IPS DF 19.7 (cell line): ENCODE results near the gene SH3TC2.

Experiments
- DNase-seq: peaks from one replicate; pipeline ENCODE4 v3.0.0-alpha.2; 2013; ENCODE audit warnings: low read depth, low spot score

Gene SH3TC2

DNA sequence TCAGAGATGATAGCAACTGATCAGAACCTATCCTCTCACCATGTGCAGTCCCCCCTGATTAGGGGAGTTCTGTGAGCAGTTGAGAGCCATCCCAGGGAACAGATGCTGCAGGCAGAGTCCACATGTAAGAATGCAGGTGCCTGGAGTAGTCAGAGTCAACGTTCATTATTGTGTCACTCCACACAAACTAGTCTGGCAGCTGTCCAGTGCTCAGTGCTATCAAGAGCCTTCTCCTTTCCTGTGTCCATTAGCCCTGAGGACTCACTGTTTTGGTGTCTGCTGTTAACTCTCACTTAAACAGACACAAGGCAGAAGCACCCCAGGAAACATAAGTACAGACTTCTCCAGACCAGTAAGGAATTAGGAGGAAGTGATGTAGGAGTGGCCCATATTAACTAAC, 2.5 kb downstream of the SH3TC2 start:
- DNase-seq = no peak

DNA sequence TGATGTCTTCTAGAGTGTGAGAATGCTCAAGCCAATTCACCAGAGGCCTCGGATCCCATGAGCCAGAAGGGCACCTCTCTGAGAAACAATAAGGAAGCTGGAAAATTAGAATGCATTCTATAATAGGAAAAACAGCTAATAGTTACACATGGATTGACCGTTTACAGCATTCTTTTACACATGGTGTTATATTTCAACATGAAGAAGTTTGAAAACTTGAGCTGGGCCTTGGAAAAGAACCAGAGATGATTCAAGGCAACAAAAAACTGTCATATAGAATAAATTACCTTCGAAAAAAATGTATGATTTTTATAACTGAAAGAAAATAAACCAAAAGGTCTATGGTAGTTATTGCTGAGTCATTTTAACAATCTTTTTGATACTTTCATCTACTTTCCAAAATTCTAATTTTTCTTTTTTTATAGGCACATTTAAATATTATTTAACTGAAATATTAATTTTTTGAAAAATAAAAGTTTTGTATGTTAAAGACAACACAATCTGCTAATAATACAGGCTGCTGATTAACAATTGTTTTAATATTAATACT, 6.2 kb downstream of the SH3TC2 start:
- no peak for DNase-seq

GRCh38 chr5:149054416-149054815, 8.4 kb downstream of the SH3TC2 start:
- no peak for DNase-seq

DNA sequence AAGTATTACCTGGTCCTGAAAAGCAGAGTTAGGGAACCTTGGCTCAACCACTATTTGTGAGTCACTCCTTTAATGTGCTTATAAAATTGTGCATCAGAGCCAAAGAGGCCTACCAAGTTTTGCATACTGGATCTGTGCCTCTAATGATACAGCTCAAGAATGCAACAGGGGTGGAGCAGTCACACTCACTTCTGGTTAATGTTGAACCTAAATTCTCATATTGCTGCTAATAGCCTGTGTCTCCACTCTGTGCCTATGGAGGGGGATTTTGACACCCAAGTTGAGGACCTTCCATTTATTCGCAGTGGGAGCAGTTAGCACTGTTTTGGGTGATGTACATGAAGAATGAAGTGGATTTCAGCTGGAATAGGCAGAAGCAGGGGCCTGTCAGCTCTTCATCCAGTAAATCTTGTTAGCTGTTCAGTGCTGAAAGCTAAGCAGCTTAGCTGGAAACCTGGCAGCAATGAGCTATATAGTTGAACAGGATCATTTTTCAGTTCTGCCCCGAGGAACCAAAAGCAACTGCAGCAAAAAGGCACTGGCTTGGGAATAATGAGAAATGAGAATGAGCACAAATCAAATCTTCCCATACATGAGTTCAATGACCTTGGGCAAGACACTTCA, 9.7 kb downstream of the SH3TC2 start:
- no peak for DNase-seq

GRCh38 chr5:149049371-149049781, 13.5 kb downstream of the SH3TC2 start:
- DNase-seq = no peak

- no peak for DNase-seq
Measured at GRCh38 chr5:149048811-149049210, 14.1 kb downstream of the SH3TC2 start.

DNA sequence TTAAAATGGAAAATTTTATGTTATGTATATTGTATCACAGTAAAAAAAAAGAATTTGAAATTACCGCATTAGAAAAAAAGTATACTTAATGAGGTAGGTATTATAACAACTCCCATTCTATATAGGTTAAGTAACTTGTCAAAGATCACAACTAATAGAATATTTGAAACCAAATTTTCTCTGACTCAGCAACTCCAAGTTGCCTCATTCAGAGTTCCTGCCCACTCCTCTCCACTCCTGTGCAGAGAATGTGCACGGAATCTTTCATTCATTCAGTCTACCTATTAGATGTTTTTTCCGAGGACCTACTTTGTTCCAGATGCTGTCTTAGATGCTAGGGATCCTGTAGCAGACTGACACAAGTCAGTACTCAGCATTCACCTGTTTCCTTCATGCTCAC, 15.4 kb downstream of the SH3TC2 start:
- DNase-seq = no peak

- DNase-seq = no peak
Measured at GRCh38 chr5:149046196-149046829, 16.5 kb downstream of the SH3TC2 start.

- no peak for DNase-seq
Measured at GRCh38 chr5:149045089-149045460, 17.8 kb downstream of the SH3TC2 start.

DNA sequence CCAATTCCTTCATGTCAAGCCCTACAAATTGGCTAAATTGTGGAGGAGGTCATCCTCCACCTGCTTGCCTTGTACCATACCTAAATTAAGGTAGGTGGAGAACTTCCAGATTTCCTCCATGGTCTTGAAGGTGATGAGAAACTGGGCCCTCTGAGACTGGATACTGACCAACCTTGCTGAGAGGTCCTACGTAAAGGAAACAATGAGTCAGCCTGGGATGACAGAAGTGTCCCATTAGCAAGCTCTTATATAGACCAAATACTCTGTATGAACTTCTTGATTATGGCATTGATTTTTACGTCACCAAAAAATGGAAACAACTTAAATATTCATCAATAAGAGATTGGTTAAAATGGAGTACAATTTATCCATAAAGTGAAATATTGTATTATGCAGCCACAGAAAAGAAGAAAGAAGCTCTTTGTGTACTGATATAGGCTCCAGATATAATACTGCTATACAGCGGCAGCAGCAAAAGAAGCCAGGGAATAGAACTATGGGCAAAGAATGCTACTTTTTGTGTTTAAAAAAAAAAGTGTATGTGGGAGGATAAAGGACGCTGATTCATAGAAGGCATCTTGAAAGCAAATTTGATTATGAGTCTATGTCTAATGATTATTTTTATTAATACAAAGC, 18.3 kb downstream of the SH3TC2 start:
- DNase-seq = no peak

DNA sequence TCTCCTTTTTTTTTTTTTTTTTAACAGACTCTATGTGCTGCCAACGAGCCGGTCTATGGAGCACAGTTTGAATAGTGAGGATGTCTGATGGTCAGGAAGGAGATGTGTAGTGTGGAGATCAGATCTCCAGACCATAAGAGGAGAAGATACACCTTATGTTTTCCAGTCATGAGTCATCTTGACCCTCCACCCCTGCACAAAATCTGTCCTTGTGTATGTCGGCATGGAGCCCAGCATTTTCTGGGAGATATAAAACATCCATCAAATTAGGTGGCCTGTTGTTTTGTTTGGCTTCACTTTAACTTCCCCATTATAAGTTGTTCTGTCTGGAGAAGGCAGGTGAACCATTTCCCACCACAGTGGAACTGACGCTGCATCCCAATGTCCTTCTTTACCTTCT, 19.2 kb downstream of the SH3TC2 start:
- no peak for DNase-seq

DNA sequence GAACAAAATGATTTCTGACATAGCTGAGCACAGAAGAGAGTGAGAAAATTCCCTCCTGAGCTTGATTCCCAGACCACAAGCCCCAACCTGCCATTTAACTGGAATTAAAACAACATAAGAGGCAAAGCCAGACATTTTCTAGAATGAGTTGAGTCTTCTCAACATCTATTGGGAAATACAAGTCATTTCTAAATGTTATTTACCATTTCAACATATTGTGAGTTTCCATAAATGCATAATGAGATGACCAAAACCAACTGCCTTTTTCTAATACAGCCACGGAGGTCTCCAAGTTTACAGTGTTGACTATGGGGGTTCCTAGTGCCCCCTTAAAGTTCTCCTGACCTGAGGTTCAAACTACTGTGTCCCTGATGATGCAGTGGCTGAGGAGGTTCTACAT, 20.0 kb downstream of the SH3TC2 start:
- no peak for DNase-seq

GRCh38 chr5:149041242-149041641, 21.6 kb downstream of the SH3TC2 start:
- DNase-seq = no peak

DNA sequence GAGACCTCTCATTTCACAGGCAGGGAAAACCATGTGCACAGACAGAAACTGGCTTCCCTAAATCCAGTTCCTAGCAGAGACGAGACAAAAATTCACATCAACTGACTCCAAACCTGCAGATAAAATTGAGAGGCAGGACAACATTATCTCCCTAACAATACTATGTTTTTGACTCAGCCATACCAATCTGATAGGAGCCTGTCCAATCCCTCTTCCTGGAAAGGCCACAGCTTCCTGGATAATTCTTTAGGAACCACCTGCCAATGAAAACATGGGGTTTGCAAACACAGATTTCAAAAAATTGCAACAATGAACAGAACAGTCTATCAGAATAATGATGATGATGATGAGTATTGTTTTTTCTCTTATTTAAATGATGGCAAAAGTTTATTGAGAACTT, 22.4 kb downstream of the SH3TC2 start:
- no peak for DNase-seq

DNA sequence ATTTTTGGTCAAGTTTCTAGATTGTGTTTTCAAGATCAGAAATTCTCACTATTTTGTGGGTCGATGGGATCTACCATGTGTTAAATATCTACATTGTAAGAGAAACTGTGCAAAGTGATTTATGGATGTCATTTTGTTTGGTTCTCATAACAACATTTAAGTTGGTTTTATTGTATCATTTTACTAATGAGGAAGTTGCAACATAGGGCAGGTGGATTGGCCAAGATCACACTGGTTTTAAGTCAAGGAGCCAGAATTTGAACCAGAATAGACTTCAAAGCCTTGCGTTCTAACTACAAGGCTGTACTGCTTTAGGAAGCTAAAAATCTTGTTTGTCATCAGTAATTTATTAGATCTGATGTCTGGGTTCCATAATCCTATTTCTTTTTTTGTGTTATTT, 23.4 kb downstream of the SH3TC2 start:
- no peak for DNase-seq

DNA sequence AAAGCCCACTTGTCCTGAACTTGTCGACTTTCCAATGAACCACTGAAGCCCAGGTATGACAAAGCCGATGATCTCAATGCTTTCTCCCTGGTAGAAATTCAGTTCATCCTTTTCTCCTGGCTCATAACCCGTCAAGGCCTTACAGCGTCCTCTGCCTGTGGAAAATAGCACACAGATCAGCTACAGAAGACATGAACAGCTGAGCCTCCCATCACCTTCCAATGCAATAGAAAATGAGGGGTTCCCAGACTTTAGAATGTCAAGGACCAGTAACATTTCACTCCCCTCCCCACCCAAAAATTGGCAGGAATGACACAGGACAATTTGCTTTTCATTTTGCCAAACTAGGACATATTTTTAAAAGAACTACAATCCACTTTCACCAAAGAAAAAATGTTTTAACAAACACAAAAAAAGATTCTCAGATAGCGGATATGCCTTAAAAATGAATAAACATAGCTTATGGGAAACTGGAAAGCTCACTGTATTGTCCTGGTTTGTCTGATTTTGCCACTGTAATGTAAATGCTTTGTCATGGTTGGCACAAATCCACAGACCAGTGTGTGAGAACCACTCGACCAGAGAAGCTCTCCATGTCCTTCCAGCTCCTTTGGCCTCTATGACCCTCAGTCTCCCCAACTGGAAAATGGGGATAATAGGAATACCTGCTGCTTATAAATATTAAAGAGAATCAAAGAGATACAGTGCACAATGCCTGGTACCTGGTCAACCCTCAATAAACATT, 24.4 kb downstream of the SH3TC2 start:
- no peak for DNase-seq

DNA sequence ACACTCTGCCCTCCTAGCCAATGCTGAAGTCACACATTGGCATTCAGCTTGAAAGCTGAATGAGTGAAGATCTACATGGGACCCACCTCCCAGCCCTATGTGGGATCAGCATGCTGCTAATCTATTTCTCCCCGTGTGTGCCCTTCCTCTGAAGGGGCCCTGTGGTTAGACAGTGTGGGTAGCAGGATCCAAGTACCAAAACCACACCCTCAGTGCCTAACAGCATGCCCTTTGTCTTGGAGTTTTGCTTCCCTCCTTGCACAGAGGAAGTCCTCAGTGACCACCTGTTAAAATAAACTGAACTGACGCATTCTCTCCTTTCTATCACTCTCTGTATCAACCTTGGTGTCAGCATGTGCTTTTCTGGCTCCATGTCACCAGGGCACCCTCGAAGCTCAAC, 25.0 kb downstream of the SH3TC2 start:
- no peak for DNase-seq

DNA sequence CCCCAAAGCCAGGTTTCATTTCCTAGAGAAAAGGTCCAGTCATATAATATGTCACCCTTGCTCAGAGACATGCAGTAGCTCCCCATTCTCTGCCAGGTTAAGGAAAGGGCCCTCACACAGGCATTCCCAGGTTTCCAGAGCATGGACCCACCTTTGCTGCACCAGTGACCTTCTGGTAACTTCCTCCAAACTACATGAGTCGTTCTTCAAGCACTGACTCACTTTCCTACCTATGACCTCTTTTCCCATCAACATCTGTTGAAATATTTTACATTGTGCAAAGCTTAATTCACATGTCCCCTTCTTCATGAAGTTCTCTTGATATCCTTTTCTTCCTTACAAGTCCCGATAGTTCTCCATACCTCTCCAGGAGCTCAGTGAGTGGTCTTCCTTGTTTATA, 25.9 kb downstream of the SH3TC2 start:
- no peak for DNase-seq

GRCh38 chr5:149036168-149036567, 26.7 kb downstream of the SH3TC2 start:
- DNase-seq = no peak

DNA sequence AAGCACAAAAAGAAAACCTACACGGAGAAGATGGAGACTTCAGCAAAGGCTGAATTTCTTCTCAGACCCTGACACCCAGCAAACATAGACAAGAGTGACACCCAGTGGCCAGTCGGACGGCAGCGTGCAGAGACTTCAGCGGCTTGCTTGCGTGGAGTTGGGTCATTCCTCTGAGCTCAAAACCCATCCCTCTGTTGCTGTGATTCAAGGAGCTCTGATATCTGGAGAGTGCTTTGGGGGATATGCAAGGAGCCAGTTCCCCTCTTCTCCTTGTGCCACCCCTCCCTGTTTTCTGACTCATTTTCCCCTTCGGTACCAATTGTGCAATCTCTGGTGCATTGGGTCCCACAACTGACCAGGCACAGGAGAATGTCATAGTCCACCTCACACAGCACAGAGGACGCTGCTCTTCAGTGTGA, 27.5 kb downstream of the SH3TC2 start:
- DNase-seq = peak; percentile 35

GRCh38 chr5:149030838-149031397, 31.9 kb downstream of the SH3TC2 start:
- DNase-seq = no peak

- no peak for DNase-seq
Measured at GRCh38 chr5:149030392-149030791, 32.5 kb downstream of the SH3TC2 start.
